Glomerular endothelial cell (primary cell): ENCODE data around the gene ZPLD1. TPM values are rescaled to one million over a fixed set of nuclear protein-coding genes. Genes with fewer than 3 reads are reported as not detected.

Experiments used
- DNase-seq: peaks from one replicate; pipeline ENCODE4 v3.0.0-alpha.2; 2011; ENCODE audit warnings: low read depth, low spot score; ENCODE audit errors: extremely low read depth
- total RNA-seq: library from RNA; depleted of rRNA; stranded (reverse); fragments of >200 nt; gene quantifications from 2 replicates; pipeline ENCODE4 v1.2.3, GENCODE V29; 2015

ZPLD1 gene
- 0.10 TPM in 1 of 2 replicates, not detected in the other for total RNA-seq

- no peak for DNase-seq
These were observed at the start of gene ZPLD1 for GRCh38 chr3:102434715-102435114. ZPLD1 (plus strand) TSS chr3:102435015; CDS start chr3:102438488, 3,473 bp downstream.

DNA sequence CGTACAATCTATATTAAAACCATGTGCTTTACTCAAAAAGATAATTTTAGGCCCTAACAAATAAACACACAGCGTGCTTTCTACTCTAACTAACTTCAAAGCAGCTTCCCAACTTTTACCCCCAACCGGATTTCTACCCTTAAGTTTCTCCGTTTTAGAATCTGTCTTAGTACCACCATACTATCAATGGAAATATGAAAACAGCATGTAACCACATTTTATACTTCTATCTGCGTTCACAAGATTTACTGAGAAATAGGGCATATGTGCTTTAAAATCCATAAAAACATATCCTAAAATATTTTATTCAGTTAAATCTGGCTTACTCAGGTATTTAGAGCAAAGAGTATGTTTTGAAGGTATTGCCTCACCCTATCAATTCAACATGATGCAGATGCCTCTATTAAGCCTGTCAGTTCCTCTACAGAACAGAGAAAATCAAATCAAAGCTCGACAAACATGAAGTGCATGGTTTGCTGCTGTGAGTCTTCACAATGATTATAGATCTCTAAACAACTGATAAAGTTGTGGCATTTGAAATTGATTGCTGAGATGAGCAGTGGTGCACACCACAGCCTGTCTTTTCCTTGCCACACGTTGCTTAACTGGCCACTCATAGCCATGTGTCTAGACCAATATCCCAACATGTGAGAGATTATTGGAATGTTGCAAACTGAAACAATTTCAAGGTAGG is 44.5 kb upstream of the ZPLD1 start:
- DNase-seq, result no peak

GRCh38 chr3:102390916-102391315 is 43.9 kb upstream of the ZPLD1 start:
- no peak for DNase-seq

GRCh38 chr3:102391491-102391890 is 43.3 kb upstream of the ZPLD1 start:
- no peak for DNase-seq

GRCh38 chr3:102394517-102394916 is 40.3 kb upstream of the ZPLD1 start:
- DNase-seq, result no peak

- DNase-seq, result no peak
These were observed 36.6 kb upstream of the ZPLD1 start for GRCh38 chr3:102398176-102398575.

DNA sequence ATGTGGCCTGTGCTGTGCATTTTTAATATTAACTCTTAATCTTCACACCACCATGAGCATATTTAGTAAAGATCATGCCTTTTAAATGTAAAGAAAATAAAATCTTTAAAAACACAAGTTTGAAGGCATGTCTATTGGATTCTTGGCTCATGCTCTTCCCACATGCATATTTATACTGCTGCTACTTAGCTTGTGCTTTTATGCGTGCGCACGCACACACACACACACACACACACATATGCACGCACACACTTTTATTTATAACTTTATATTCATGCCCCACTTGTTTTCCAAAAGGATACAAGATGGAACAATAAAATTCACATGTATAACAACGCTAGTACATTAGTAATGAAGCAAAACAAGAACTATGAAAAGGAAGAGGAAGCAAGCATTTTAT is 36.1 kb upstream of the ZPLD1 start:
- no peak for DNase-seq

DNA sequence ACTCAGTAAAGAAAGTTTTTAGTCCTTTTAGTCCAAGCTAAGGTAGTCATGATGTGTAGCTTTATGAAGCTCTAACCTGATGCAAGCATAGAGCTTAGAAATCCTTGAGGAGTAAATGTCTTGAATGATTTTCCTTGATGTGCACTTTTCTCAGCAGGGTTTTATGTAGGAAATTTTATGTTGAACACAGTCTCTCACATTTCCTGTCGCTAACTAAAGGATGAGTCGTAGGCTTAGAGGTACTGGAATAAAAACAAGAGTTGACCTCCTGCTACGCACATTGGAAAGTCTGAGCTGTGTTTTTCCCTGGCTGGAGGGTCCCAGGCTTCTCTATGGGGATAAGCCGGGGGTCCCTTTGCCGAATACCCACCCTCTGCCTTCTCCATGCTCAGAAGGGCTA is 34.7 kb upstream of the ZPLD1 start:
- no peak for DNase-seq

GRCh38 chr3:102400766-102401165 is 34.0 kb upstream of the ZPLD1 start:
- DNase-seq, result no peak

GRCh38 chr3:102410616-102411015 is 24.2 kb upstream of the ZPLD1 start:
- no peak for DNase-seq

GRCh38 chr3:102415553-102415952 is 19.3 kb upstream of the ZPLD1 start:
- DNase-seq, result no peak

DNA sequence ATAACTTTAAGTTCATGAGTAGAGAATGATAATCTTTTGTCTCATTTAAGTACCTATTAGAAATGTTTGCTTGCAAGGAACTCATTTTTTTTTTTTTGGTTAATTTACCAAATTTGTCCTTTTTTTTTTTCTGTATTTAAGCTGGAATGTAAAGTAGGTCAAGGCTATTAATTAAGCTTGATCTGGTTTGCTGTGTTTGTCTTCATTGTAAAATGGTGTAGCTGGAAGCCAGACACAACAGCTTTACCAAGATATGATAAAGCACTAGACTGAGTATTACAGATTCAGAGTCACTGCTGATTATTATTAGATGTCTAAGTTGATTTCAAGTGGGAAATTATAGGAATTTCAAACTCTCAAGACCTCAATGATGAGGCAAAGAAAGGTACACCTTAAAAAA is 15.0 kb upstream of the ZPLD1 start:
- no peak for DNase-seq

GRCh38 chr3:102441832-102442231 is 7.0 kb downstream of the ZPLD1 start:
- no peak for DNase-seq

DNA sequence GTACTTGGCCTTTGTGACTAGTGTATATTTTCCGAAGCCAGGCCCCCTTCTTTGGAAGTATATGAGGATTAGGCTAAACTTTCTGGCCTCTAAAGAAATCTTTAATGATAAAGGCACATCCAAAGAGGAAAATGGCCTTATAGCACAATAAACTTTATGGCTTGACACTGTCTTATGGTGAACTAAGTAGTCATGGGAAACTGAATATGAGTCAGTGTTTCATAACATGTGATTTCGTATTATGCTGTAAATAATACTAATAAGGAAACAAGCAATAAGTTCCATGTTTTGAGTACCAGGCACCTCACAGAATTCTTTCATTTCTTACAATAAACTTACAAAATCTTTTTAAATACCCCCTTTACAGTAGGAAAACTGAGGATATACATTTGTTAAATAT is 8.2 kb downstream of the ZPLD1 start:
- DNase-seq, result no peak

DNA sequence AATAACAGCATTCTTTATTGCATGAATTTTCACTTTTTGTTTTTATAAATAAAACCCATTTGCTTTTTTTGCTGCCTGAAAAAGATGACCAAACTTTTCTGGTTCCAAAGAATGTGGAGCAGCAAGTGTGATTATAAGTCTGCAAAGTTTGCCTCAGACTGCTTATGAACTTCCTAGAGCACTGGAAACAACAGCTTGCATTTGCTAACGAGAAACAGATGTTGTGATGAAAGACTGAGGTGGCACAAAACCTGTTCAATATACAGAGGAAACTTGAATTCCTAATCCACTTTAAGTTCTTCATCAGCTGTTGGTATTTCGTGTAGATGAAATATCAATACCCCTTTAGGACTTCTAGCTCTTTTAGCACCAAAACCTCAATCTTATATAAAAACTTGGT is 9.3 kb downstream of the ZPLD1 start:
- no peak for DNase-seq

- DNase-seq, result no peak
These were observed 12.5 kb downstream of the ZPLD1 start for GRCh38 chr3:102447272-102447671.

GRCh38 chr3:102449341-102449740 is 14.5 kb downstream of the ZPLD1 start:
- DNase-seq, result no peak

DNA sequence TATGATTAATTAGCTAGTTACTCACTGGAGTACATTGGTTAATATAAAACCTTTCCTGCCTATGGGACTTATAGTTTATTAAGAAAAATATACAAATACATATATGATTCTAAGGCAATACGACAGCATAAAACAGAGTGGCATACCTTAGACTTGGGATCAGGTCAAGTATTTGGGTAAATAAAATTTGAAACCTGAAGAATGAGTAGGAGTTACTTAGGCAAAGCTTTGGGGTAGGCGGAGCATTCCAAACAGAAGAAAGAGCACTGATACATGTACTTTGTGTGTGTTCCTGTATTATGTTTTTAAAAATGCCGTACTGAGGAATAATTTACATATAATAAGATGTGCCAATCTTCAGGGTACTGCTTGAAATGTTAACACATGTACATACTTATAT is 15.1 kb downstream of the ZPLD1 start:
- DNase-seq, result no peak

DNA sequence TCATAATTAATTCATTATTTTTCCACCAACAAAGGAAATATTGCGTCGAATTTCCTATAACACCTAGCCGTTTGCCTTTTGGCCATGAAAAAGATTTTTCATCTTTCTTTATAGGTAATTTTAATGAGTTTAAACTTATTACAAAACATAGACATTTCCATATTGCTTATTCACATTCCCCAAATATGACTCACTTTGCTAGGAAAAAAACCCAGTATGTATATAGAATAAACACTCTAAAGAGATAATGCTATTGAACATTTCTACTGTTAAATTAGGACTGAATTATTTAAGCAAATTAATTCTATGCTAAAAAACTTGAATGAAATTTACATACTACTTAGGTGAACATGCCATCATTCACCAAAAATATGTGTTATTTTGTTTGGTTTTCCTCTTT is 16.2 kb downstream of the ZPLD1 start:
- no peak for DNase-seq

DNA sequence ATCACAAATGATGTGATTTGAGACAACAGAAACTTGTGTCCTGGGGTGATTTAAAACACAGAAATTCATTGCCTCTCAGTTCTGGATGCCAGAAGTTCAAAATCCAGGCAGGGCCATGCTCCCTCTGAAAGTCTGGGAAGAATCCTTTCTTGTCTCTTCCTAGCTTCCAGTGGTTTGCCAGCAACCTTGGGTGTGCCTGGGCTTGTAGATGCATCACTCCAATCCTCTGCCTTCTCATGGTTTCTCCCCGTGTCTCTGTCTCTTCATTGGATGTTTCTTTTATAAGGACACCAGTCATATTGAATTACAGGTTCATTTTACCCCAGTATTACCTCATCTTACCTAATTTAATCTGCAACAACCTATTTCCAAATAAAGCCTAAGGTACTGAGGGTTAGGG is 16.7 kb downstream of the ZPLD1 start:
- DNase-seq, result no peak

GRCh38 chr3:102454181-102454580 is 19.4 kb downstream of the ZPLD1 start:
- no peak for DNase-seq

- no peak for DNase-seq
These were observed 22.8 kb downstream of the ZPLD1 start for GRCh38 chr3:102457644-102458043.

- DNase-seq, result no peak
These were observed 25.8 kb downstream of the ZPLD1 start for GRCh38 chr3:102460579-102460978.
